SK-N-DZ (cell line): ENCODE results near the gene GRIP1.

ENCODE experiments used
- DNase-seq: peaks from one replicate; pipeline ENCODE4 v3.0.0-alpha.2; 2015; ENCODE audit warnings: low spot score

The GRIP1 gene

GRCh38 chr12:66694666-66695613 is 16.1 kb upstream of the GRIP1 start:
- no peak for DNase-seq

GRCh38 chr12:66693901-66694513 is 15.1 kb upstream of the GRIP1 start:
- DNase-seq, result peak; percentile 77

- no peak for DNase-seq
These were observed 14.1 kb upstream of the GRIP1 start for GRCh38 chr12:66692986-66693385.

DNA sequence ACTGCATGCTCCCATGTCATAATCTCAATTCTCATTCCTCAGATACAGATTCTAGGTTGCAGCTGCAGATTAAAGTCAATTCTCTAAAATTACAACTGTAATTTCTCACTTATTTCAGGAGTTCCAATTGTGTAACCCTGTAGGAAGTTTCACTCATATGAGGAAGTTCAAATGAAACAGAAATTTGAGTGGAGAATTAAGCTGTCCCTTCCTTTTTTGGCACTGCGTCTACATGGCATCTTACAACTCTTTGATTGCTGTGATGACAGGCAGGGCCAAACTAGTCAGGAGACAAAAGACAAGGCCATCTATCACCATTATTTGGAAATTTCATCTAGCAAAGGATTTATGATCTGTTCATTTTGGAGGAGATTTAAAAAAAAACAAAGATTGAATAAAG is 13.3 kb upstream of the GRIP1 start:
- DNase-seq, result no peak

GRCh38 chr12:66688846-66689439 is 10.1 kb upstream of the GRIP1 start:
- peak; percentile 77 for DNase-seq

DNA sequence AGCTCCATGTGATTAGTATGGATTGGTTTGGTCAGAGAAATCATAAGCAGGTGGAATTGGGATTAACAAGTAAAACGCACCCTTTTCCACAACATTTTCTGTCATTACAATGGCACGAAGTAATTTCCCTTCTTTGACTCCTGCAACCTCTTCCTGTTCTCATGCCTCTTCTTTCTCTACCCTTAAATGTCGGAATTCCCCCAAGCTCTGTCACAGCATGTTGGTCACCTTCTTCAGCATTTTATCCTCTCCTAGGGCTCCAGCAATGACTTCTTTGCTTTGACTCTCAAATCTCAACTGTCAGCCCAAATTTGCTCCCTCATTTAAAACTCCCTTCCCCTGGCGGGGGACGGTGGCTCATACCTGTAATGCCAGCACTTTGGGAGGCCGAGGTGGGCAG is 5.3 kb upstream of the GRIP1 start:
- DNase-seq, result no peak

- no peak for DNase-seq
These were observed 4.9 kb upstream of the GRIP1 start for GRCh38 chr12:66683822-66684221.

DNA sequence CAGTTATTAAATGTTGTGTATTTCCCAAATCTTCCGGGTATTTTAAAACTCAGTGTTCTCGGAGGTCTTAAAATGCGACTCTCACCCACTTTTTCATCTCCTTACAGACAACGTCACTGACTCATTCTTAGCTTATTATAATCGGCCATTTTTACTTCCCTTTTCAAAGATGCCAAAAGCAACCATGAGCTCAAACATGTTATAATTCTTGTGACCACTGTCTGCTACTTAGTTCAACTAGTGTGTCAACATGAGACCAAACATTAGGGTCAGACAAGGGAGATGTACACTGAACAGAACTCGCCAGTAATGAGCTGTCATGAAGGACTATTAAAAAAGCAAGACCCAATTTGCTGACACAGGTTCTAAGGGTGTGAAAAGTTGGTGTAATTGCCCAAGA is 4.2 kb upstream of the GRIP1 start:
- no peak for DNase-seq

- DNase-seq, result no peak
These were observed 697 bp upstream of the GRIP1 start for GRCh38 chr12:66679461-66680084.

DNA sequence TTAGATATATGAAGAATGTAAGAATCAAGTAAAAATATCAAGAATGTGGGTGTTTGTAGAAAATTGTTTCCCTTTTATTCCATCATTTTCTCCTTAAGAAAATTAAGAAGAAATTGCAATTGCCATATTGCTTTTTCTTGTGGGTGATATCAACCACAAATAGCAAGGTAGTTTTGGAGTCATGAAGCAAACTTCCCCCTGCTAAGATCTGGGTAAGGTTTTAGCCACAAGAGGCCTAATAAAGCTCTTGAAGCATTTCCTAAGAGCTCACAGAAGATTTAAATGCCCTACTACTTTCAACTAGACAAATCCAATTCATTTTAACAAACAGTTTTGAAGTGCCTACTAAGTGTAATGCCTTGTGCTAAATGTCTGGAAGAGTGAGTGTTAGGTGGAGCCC is 2.6 kb downstream of the GRIP1 start:
- no peak for DNase-seq

DNA sequence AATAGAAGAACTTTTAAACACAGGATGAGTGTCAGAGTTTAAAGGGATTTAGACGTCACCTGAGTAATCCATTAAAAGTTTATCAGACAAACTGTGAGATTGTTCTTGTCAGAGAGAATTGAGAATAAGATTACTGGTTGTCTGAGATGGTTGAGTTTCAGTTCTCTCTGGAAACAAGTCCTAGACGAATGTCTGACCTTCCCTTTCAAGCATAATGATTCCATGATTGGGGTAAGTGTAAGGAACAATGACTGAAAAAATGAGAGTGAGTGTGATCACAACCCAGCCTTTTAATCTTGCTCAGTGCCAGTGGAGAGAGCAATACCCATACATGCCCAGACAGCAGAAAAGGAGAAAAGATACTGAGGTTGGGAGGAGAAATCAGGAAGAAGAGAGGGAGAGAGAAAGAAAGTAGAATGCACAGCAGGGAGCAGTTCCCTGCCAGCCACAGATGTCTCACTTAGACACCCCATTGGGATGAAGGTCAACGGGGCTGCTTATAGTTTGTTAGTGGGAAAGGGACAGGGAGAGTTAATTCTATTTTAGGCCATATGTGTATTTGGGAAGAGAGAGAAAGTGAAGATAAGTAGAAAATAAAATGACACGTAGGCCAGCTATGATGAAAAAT is 4.3 kb downstream of the GRIP1 start:
- no peak for DNase-seq

GRCh38 chr12:66669541-66669940 is 9.3 kb downstream of the GRIP1 start:
- no peak for DNase-seq

DNA sequence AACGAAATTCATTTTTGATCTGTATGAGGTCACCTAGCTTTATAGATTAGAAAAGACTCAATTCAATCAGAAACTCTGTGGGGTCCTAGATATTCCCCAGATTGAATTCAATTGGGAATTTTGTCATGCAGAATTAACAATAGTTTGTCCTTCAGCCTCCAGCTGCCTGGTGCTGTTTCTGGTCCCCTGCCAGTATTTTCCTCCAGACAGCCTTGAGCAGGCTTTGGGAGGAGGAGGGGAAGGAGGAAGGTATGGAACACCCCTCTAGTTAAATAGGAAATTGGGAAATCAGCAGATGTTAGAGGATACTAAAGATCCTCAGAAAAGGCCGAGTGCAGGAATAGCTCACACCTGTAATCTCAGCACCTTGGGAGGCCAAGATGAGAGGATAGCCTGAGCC is 10.6 kb downstream of the GRIP1 start:
- DNase-seq, result no peak

GRCh38 chr12:66667906-66668305 is 11.0 kb downstream of the GRIP1 start:
- DNase-seq, result no peak

GRCh38 chr12:66666481-66666880 is 12.4 kb downstream of the GRIP1 start:
- DNase-seq, result no peak

- DNase-seq, result no peak
These were observed 13.4 kb downstream of the GRIP1 start for GRCh38 chr12:66665435-66665985.

DNA sequence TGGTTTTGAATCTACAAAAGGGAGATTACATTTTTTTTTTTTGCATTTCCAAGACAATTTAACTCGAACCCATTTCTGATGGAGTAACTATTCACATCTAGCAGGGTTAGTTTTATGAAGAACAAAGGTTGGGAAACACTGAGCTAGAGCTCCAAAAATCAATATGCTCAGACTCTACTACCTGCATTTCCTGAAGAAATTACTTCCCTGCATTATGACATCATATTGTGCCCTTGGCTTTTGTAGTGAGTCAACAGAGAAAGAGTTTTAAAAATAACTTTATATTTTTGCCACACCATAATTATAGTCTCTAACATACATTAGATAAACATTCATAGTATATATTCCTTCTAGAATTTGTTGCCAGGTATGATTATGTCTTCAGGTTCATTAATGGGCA is 14.8 kb downstream of the GRIP1 start:
- DNase-seq, result no peak

DNA sequence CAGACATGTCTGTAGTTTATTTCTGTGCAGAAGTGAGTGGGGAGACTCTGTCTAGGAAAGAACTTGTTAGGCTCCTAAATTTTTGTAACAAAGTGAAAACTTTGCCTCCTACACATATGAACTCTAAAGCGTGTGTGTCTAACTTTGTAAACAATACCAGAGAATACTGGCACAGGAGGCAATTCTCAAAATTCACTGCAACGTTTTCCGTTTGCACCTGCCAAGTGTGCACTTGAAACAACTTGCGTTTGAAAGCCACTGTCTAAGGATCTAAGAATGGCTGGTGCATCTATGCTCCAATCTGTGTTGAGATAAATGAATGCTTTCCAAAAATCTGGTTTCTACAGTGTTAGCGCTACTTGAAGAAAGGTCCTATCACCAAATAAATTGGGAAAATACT is 15.3 kb downstream of the GRIP1 start:
- DNase-seq, result no peak

GRCh38 chr12:66662729-66663128 is 16.1 kb downstream of the GRIP1 start:
- no peak for DNase-seq

GRCh38 chr12:66662179-66662578 is 16.7 kb downstream of the GRIP1 start:
- DNase-seq, result no peak

- no peak for DNase-seq
These were observed 17.5 kb downstream of the GRIP1 start for GRCh38 chr12:66661357-66661756.
